Femur (tissue), 1 donor: ENCODE data around the gene SLC26A1.

ENCODE experiments used
- DNase-seq: peaks from one replicate; pipeline ENCODE4 v3.0.0-alpha.2; 2017

The SLC26A1 gene

GRCh38 chr4:993111-994029, at the start of gene SLC26A1:
Gene SLC26A1, minus strand, starts transcription at chr4:993404. Its CDS starts 1,701 bp downstream, at chr4:991703.
- no peak for DNase-seq

- peak; percentile 27 for DNase-seq
Measured at GRCh38 chr4:1042352-1043055, 49.3 kb upstream of the SLC26A1 start.

GRCh38 chr4:1041936-1042330, 48.7 kb upstream of the SLC26A1 start:
- DNase-seq, result no peak

GRCh38 chr4:1041147-1041935, 48.1 kb upstream of the SLC26A1 start:
- DNase-seq, result peak; percentile 80

GRCh38 chr4:1040344-1041146, 47.3 kb upstream of the SLC26A1 start:
- peak; percentile 35 for DNase-seq

- peak; percentile 88 for DNase-seq
Measured at GRCh38 chr4:1039493-1040343, 46.5 kb upstream of the SLC26A1 start.

- DNase-seq, result peak; percentile 67
Measured at GRCh38 chr4:1038948-1039492, 45.8 kb upstream of the SLC26A1 start.

- DNase-seq, result peak; percentile 33
Measured at GRCh38 chr4:1036976-1037810, 44.0 kb upstream of the SLC26A1 start.

- peak; percentile 44 for DNase-seq
Measured at GRCh38 chr4:1036095-1036494, 42.9 kb upstream of the SLC26A1 start.

- DNase-seq, result peak; percentile 85
Measured at GRCh38 chr4:1035510-1035909, 42.3 kb upstream of the SLC26A1 start.

GRCh38 chr4:1033840-1034551, 40.8 kb upstream of the SLC26A1 start:
- peak; percentile 91 for DNase-seq

- DNase-seq, result no peak
Measured at GRCh38 chr4:1032861-1033260, 39.7 kb upstream of the SLC26A1 start.

- DNase-seq, result peak; percentile 80
Measured at GRCh38 chr4:1031956-1032795, 39.0 kb upstream of the SLC26A1 start.

- DNase-seq, result no peak
Measured at GRCh38 chr4:1031346-1031745, 38.1 kb upstream of the SLC26A1 start.

- no peak for DNase-seq
Measured at GRCh38 chr4:1030559-1030958, 37.4 kb upstream of the SLC26A1 start.

GRCh38 chr4:1030031-1030430, 36.8 kb upstream of the SLC26A1 start:
- DNase-seq, result no peak

GRCh38 chr4:1029529-1029928, 36.3 kb upstream of the SLC26A1 start:
- no peak for DNase-seq

- DNase-seq, result no peak
Measured at GRCh38 chr4:1028574-1029220, 35.5 kb upstream of the SLC26A1 start.
